Globus pallidus (tissue), 1 donor: ENCODE results near the gene NUCB1.

Experiments
- DNase-seq: peaks from one replicate; pipeline ENCODE4 v3.0.0-alpha.2; 2015; ENCODE audit warnings: low spot score

Gene NUCB1

DNA sequence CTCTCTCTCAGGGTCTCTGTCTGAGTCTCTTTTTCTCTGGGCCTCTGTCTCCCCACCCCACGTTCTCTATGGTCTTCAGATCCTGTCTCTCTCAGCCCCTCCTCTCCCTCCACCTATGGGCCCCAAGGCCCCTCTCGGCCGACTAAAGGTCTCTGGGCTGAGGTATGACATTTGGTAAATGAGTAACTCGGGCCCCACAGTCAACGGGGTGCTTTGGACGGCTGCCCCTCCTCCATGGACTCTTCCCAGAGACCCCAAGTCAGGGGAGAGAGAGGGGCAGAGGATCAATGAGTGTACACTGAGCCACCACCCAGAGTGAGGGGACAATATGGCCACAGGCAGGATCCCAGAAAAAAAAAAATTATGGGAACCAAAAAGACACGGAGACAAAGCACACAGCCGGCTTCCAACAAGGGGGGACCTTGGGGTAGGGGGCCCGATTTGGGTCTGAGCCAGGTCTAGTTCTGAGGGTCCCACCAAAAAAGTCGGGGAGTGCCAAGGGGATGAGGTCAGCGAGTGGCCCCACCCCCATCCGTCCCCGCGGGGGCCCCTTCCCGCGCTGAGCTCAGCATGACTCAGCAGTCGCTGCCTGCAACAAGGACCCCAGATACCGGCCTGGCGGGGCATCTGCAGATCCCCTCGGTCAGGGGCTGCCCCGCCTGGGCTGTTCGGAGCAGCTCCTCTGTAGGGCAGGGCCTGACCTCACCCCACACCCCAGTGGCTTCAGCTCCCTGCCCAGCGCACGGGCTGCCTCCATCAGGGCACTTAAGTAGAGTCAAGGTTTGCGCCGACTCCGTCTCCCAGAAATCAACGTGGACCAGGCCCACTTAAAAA is 63.5 kb downstream of the NUCB1 start:
- peak; percentile 78 for DNase-seq

DNA sequence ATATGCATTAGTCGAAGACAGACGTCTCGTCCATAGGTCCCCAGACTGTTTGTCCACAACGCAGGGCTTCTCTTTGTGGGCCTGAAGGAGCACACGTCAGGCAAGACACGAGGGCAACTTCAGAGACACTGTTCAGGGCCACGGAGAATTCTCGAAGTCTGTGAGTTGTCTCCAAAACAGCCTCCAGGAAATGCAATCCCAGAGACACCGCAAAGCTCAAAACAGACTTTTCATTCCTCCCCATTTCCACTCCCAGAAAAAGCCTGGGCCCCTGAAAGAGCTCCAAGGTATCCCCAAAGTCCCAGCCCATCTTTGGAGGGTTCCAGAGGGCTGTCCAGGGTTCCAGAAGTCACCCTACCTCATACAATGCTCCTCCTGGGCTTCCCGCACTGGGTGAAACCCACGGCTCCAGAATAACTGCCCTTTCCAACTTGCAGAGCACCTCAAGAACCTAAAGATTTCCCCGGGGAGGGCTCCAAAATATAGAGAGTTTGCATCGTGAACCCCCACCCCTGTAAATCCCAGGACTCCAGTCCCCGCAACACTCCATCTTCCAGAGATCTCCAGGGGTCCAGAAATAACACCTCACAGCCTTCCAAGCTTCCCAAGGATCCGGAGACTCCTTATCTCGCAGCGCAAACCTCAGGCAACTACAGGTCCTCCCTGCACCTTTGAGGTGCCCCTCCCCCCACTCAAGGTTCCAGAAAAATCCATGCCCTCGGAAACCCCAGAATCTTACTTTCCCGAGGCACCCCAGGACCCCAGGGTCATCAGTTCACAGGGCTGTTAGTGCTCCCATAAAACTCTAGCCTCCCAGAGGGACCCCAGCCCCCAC is 64.3 kb downstream of the NUCB1 start:
- DNase-seq: peak; percentile 54

DNA sequence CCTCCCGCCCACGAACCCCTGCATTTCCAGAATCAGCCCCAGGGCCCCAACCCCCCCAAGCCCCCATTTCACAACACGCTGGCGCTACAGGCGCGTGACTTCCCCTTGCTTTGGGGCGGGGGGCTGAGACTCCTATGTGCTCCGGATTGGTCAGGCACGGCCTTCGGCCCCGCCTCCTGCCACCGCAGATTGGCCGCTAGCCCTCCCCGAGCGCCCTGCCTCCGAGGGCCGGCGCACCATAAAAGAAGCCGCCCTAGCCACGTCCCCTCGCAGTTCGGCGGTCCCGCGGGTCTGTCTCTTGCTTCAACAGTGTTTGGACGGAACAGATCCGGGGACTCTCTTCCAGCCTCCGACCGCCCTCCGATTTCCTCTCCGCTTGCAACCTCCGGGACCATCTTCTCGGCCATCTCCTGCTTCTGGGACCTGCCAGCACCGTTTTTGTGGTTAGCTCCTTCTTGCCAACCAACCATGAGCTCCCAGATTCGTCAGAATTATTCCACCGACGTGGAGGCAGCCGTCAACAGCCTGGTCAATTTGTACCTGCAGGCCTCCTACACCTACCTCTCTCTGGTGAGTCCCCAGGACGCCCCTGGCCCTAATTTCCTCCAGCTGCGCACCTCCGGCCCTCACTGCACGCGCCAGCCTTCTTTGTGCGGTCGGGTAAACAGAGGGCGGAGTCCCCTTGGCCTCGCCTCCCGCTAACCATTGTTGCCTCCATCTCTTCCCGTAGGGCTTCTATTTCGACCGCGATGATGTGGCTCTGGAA is 65.1 kb downstream of the NUCB1 start, which contains the start of gene FTL:
Gene FTL, plus strand, starts transcription at position 270 of the 766 bp plus-strand sequence. Its CDS starts 199 bp downstream, at position 469.
- DNase-seq: peak; percentile 98

DNA sequence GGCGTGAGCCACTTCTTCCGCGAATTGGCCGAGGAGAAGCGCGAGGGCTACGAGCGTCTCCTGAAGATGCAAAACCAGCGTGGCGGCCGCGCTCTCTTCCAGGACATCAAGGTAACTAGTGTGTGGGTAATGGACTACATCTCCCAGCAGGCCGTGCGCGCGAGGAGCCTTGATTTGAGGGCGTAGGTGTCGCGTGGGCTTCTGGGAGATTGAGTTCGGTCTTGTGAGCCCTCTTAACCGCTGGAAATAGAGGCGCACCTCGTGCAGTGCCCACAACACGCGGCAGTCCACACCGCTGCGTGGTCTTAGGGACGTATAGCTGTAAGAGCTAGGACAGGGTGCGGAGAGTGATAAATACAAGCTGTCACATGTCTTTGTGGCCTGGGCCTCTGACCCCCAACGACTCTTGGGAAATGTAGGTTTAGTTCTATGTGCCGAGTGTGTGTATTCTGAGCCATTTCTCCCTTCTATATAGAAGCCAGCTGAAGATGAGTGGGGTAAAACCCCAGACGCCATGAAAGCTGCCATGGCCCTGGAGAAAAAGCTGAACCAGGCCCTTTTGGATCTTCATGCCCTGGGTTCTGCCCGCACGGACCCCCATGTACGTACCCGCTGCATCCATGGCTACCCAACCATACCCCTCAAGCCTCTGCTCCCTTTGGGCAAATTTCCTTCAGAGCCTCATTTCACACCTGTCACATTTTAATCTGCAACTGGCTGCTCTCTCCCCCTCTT is 65.9 kb downstream of the NUCB1 start:
- peak; percentile 88 for DNase-seq

DNA sequence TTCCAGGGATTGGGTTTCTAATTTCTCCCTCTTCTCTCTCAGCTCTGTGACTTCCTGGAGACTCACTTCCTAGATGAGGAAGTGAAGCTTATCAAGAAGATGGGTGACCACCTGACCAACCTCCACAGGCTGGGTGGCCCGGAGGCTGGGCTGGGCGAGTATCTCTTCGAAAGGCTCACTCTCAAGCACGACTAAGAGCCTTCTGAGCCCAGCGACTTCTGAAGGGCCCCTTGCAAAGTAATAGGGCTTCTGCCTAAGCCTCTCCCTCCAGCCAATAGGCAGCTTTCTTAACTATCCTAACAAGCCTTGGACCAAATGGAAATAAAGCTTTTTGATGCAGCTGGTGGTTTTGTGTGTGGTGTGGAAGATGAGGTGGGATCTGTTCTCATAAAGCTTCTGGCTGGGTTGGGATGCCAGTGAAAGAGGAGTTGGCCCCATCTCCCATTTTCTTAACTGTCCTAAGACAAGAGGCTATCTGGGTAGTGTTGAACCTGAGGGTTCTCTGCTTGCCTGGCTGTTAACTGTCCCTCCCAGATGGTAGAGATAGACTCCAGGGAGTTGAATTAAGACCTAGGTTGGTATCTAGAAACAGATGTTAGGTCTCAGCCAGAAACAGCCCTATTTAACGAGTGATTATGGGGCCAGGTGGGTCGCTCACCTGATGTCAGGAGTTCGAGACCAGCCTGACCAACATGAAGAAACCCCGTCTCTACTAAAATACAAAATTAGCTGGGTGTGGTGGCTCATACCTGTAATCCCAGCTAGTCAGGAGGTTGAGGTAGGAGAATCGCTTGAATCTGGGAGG is 66.6 kb downstream of the NUCB1 start:
- no peak for DNase-seq

DNA sequence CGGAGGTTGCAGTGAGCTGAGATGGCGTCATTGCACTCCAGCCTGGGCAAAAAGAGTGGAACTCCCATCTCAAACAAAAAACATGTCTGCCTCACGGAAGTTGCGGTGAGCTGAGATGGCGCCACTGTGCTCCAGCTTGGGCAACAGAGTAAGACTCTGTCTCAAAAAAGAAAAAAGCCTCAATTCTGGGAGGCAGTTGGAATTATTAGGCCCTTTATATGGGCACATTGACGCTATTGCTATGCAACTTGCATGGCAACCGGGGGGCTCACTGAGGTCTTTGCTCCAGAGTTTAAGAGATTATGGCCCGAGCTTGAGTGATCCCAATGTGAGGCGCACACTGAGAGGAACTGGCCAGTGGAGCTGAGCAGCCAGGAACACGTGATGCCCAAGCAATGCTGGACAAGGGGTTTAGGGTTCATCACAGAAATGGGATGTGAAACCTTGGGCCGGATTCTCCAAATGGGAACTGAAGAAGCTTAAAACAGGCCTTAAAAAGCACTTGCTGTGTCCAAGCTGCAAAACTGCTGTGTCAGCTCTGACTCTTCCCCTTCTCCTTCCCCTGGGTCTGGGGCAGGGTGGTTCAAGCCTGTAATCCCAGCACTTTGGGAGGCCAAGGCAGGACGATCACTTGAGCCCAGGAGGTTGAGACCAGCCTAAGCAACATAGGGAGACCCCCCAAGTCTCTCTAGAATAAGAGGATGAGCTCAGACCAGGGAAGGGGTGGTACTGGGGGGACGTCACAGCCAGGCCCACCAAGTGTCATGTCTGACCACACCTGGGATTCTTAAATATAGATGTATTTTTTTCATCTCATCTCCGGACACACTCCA is 67.5 kb downstream of the NUCB1 start:
- peak; percentile 76 for DNase-seq

DNA sequence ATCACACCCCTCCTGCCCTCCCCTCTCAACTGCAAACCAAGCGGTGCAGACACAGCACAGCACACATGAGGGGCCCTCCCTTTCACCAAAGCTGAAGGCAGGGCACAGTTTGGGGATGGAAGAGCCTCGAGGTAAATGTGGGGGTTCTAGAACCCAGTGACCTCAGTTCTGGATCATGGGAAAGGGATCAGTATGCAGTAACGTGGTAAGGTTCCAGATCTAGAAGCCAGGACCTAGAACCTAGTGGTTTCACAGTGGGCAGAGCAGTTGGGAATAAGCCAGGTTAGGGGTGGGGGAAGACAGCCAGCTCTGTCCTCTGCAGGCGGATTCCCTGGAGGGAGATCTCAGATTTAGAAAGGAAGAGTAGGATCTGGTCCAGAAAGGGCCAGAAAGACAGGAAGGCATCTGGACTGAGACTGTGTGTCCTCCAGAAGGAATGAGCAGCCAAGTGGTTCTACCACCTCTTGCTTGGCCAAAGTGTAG is 68.1 kb downstream of the NUCB1 start:
- DNase-seq: no peak

DNA sequence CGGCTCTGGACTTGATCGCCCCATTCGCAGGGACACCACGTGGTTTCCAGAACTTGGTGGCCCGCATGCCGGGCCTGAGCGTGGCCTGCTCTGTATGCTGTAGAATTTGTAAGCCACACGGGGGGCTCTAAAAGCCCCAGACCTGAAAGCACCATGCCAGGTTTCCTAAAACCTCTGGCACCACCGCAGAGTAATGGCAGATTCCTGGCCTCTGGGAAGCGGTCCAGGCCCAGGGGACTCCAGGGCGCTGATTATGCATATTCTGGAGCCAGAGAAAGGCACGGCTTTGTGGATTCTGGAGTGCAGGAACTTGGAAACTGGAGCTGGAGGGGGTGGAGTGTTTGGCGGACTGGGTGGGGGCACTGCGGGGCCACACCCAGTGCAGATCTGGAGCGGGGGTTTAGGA is 68.7 kb downstream of the NUCB1 start:
- no peak for DNase-seq

DNA sequence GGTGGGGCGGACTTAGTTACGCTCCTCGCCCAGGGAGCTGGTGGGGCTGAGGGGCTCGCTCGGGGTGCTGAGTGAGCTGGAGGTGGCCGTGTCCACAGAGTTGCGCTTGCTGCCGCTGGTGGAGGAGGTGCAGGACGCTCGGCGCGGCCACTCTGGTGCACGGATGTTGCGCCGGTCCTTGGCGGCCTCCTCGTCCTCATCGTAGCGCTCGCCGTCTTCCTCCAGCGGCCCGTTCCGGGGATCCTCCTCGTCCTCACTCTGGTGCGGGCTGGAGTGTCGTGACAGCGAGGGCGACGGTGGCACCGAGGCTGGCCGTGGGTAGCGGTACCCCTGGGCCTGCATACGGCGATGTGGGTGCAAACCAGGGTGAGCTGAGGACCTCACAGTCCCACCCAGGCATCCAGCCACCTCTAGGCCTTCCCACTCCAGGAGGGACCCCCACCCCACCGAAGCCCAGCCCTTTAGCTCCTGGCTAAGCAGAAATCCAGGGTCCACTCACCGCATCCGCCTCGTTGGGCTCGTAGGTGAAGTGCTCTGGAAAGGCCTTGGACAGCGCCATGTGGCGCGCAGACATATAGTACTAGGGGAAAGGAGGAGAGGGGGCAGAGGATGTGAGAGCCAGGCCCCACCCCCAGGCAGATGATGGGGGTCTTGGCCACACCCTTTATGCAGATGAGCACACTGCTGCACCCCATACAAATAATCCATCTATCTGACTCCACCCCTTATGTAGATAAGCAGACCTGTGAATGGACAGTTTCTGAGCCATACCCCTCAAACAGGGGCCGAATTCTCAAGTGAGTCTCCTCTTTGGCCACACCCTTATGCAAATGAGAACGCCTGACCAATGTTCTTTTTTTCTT is 69.4 kb downstream of the NUCB1 start:
- no peak for DNase-seq

DNA sequence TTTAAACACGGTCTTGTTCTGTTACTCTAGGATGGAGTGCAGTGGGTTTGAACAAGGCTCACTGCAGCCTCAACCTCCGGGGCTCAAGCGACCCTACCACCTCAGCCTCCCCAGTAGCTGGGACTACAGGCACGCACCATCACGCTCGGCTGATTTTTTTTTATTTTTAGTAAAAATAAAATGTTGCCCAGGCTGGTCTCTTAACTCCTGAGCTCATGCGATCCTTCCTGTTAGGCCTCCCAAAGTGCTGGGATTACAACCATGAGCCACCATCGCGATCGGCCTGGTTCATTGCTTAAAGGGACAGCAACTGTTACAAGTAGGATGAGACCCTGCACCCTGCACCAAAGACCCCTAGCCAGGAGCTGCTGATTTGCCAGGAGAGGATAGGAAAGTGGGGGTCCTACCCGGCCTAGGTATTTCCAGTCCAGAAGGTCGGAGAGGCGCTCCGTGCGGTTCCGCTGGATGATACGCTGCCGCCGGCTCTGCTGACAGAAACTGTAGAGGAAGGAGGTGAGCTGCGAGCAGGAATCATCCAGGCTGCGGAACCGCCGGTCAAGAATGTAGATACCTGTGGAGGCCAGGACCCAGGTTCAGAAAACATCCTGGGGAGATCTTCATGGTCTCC is 70.1 kb downstream of the NUCB1 start:
- no peak for DNase-seq

DNA sequence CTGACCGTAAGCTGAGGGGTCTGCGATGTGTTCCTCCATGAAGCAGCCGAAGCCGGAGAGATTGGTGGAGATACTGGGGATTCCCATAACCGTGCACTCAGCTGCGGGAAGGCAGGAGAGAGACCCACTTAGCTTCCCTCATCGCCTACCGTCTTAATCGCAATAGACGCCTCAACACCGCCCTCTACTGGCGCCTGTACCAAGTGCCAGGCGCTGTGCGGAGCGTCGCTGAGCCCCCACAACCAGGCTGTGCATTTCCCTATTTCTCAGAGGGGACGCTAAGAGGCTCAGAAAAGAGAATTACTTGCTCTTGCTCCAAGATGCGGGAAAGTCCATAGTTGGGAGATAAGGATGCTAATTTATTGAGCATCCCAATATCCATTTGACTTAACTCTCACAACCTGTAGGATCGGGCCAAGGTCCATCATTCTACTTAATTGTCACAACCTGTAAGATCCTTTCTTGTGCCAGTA is 70.8 kb downstream of the NUCB1 start:
- peak; percentile 68 for DNase-seq
